GM12878 (cell line): ENCODE results near the gene BUD23. TPM values are rescaled to one million over a fixed set of nuclear protein-coding genes. Genes with fewer than 3 reads are reported as not detected.

Experiments
- ATAC-seq: fragments of 200-7000 bp; cut with Tn5 transposase; 3 replicates; pipeline ENCODE4 v1.9.1; 2020; ENCODE audit warnings: mild to moderate bottlenecking, moderate library complexity
- BruUV-seq: library from RNA; stranded (reverse); fragments of 400-500 nt; replicated peaks from 2 replicates; lab custom pipeline; 2021; lab: Mats Ljungman, UMichigan
- CTCF ChIA-PET: fragments of 300-600 bp; sonication (Branson Sonifier 250); formaldehyde crosslinking; extraction: SDS; loops from one replicate; lab custom pipeline; 2021; ENCODE audit warnings: inconsistent platforms; lab: Yijun Ruan, JAX
- POLR2A ChIA-PET: fragments of 350-600 bp; formaldehyde crosslinking; extraction: SDS; loops from one replicate; lab custom pipeline; 2021; ENCODE audit warnings: inconsistent platforms; lab: Charles Lee
- RAD21 ChIA-PET: fragments of 300-600 bp; sonication (Branson Sonifier 250); formaldehyde crosslinking; loops from one replicate; lab custom pipeline; 2023; ENCODE audit warnings: antibody characterized with exemption; ENCODE audit not compliant: unreplicated experiment; lab: Charles Lee
- SMC1A ChIA-PET: fragments of 300-600 bp; sonication (Branson Sonifier 250); formaldehyde crosslinking; loops from one replicate; lab custom pipeline; 2023; ENCODE audit not compliant: unreplicated experiment, uncharacterized antibody; lab: Charles Lee
- DNase-seq: peaks from one replicate; pipeline ENCODE4 v3.0.0-alpha.2; 2011; ENCODE audit warnings: low read depth, low spot score
- FAIRE-seq: peaks from 3 replicates; lab custom pipeline; 2011; peaks lifted over from hg19 to GRCh38; lab: Jason Lieb, UNC
- H2AFZ ChIP-seq: 2 replicates; pipeline ENCODE4 v1.6.0; 2011; ENCODE audit warnings: low read depth, low read length, control low read depth; ENCODE audit not compliant: control insufficient read depth
- H3K27ac ChIP-seq: 2 replicates; pipeline ENCODE4 v1.5.1; 2011; ENCODE audit warnings: control low read depth; ENCODE audit not compliant: control insufficient read depth, insufficient read depth
- H3K27me3 ChIP-seq, 2 experiments: replicated peaks in 1 of 2; 2 replicates each; pipeline versions ENCODE4 v1.6.0 to v1.6.1; 2011; ENCODE audit warnings: low read length in 1 of 2; ENCODE audit not compliant: control insufficient read depth in 2 of 2, insufficient read depth in 2 of 2
- H3K36me3 ChIP-seq, 2 experiments: 2 replicates each; pipeline ENCODE4 v1.5.1; 2011; ENCODE audit warnings: low read length in 1 of 2; ENCODE audit not compliant: control insufficient read depth in 2 of 2, insufficient read depth in 2 of 2
- H3K4me1 ChIP-seq: 2 replicates; pipeline ENCODE4 v1.6.1; 2011; ENCODE audit warnings: mild to moderate bottlenecking, low read length, moderate library complexity, mixed read lengths; ENCODE audit not compliant: control insufficient read depth, insufficient read depth
- H3K4me2 ChIP-seq: 2 replicates; pipeline ENCODE4 v1.6.0; 2011; ENCODE audit warnings: control low read depth; ENCODE audit not compliant: control insufficient read depth, insufficient read depth
- H3K4me3 ChIP-seq: fragments of 200-600 bp; sonication (generic); 2 replicates; pipeline ENCODE4 v1.5.1; 2016
- H3K79me2 ChIP-seq: 2 replicates; pipeline ENCODE4 v1.6.0; 2011; ENCODE audit warnings: low read length; ENCODE audit not compliant: control insufficient read depth, insufficient read depth
- H3K9ac ChIP-seq: 2 replicates; pipeline ENCODE4 v1.8.0; 2011; ENCODE audit warnings: low read length, control low read depth, mixed read lengths; ENCODE audit not compliant: control insufficient read depth, insufficient read depth
- H3K9me3 ChIP-seq: replicated peaks from 3 replicates; pipeline ENCODE4 v1.5.1; 2011; ENCODE audit warnings: mild to moderate bottlenecking, low read length; ENCODE audit not compliant: control insufficient read depth, insufficient read depth
- H4K20me1 ChIP-seq: 2 replicates; pipeline ENCODE4 v1.6.0; 2011; ENCODE audit not compliant: control insufficient read depth, insufficient read depth
- ETV6 ChIP-seq, 2 experiments: fragments of 450-650 bp in 1 of 2; IDR thresholded peaks in 1 of 2; conservative IDR thresholded peaks in 1 of 2; 2 replicates each; pipeline ENCODE4 v1.6.1; 2014; ENCODE audit warnings: antibody characterized with exemption in 1 of 2, borderline replicate concordance in 1 of 2, low read depth in 1 of 2, mild to moderate bottlenecking in 1 of 2, moderate library complexity in 1 of 2
- JUND ChIP-seq: IDR thresholded peaks from 2 replicates; pipeline ENCODE4 v1.6.1; 2012; ENCODE audit warnings: low read depth, mild to moderate bottlenecking, low read length, improper control_type of control experiment, moderate library complexity
- RB1 ChIP-seq: fragments of 450-650 bp; formaldehyde crosslinking; IDR thresholded peaks from 2 replicates; pipeline ENCODE4 v1.6.1; 2017; ENCODE audit warnings: mild to moderate bottlenecking, borderline replicate concordance
- ZNF207 ChIP-seq: fragments of 450-650 bp; IDR thresholded peaks from 2 replicates; pipeline ENCODE4 v1.6.1; 2014; ENCODE audit warnings: antibody characterized with exemption, mild to moderate bottlenecking, borderline replicate concordance
- WGBS: methylation state at CpG from one replicate; pipeline ENCODE4 v1.1.6; 2016; ENCODE audit warnings: low lambda C conversion rate; ENCODE audit not compliant: insufficient replicate concordance, insufficient coverage; ENCODE audit errors: missing lambda C conversion rate; 5-methylcytosine and 5-hydroxymethylcytosine counted together
- in situ Hi-C: fragments of 300-500 bp; cut with MboI; formaldehyde crosslinking; loops from 9 replicates; pipeline ENCODE4 v1.14.3; 2018; ENCODE audit warnings: mixed read lengths
- intact Hi-C: fragments of 100-400 bp; cut with micrococcal nuclease; formaldehyde crosslinking; loops from one replicate; pipeline ENCODE4 v1.14.2; 2022; ENCODE audit not compliant: unreplicated experiment
- polyA plus RNA-seq, 11 experiments: library from polyadenylated mRNA; depleted of rRNA in 4 of 11; unstranded in 6 of 11; stranded (reverse) in 5 of 11; fragments of >200 nt; fragmentation: Nextera tagmentation in 4 of 11; fragmentation: Illumina TruSeq in 1 of 11; extraction: Ambion mirVana in 4 of 11; extraction: Trizol in 1 of 11; gene quantifications; 1 replicate in 1 of 11; 2 replicates in 10 of 11; pipeline versions ENCODE4 v1.2.1 to v1.2.3, GENCODE V29; 2011 to 2016; ENCODE audit warnings: inconsistent platforms in 2 of 11, missing spikeins in 2 of 11, low read depth in 1 of 11
- total RNA-seq, 4 experiments: library from RNA; depleted of rRNA in 3 of 4; stranded (reverse); fragments of >200 nt in 3 of 4; fragmentation: Illumina TruSeq in 1 of 4; extraction: Trizol in 1 of 4; gene quantifications; 2 replicates each; pipeline versions ENCODE4 v1.2.1 to v1.2.3, GENCODE V29; 2013 to 2021
- TF ChIP-seq, protein P1 (sequence below): fragments of 450-650 bp; formaldehyde crosslinking; IDR thresholded peaks from 2 replicates; pipeline ENCODE4 v1.4.0; 2022; ENCODE audit warnings: mild to moderate bottlenecking, moderate library complexity
- TF ChIP-seq, protein P2 (sequence below): IDR thresholded peaks from 2 replicates; pipeline ENCODE4 v1.6.1; 2011; ENCODE audit warnings: mild to moderate bottlenecking, low read depth, low read length, moderate library complexity; ENCODE audit not compliant: insufficient replicate concordance

The BUD23 gene
- total and polyA plus RNA-seq, 10 of the 15 experiments (the other 5 are each of a cell fraction or from before 2014, with no cell fraction given), result 36.4 to 138 (median 99.5) TPM

DNA sequence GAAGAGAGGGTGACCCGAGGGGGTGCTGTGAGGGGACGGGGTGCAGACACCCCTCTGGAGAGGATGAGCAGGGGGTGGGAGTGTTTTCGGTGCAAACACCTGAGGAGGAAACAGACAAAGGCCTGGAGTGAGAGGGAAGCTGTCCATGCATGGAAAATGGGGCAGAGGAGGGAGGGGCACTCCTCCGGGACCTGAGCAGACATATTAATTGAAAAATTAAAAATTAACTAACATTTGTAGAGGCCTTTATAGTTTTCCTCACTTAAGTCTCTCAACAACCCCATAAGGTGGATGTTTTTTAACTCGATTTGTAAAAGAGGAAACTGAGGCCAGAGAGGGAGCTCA lies 14.5 kb upstream of the BUD23 start:
- no peak overlapping the region for H3K9ac ChIP-seq
- H3K27ac ChIP-seq, result no peak overlapping the region
- BruUV-seq, result no TSS peak
- peaks cover 0 to 6% of the 10 kb centered on the region in 2 experiments; a peak in 3 of 4 replicates for H3K27me3 ChIP-seq
- 32% methylated on average over 5 of the region's 5 CpGs for WGBS
- ChIA-PET POLR2A (interaction anchor here (0.5 kb wide), 1 partner anchor 10 kb away, joined by 6 read pairs; no protein-coding TSS in a partner anchor), SMC1A (no interaction called here), CTCF (interaction anchor here (0.9 to 1.9 kb wide), 3 partner anchors 34 to 61 kb away, joined by 3 to 12 read pairs (median 5); no protein-coding TSS in a partner anchor), RAD21 (interaction anchor here (1.7 kb wide), 1 partner anchor 62 kb away, joined by 6 read pairs; no protein-coding TSS in a partner anchor)
- no peak for TF ChIP-seq ETV6 (conservative IDR thresholded peaks at IDR 0.05 in 1 of 2, IDR thresholded peaks at IDR 0.05 in 1 of 2; ENCODE audit: borderline replicate concordance in 1 of 2, low read depth in 1 of 2)
- no peak for TF ChIP-seq JUND
- TF ChIP-seq, protein P1, sequence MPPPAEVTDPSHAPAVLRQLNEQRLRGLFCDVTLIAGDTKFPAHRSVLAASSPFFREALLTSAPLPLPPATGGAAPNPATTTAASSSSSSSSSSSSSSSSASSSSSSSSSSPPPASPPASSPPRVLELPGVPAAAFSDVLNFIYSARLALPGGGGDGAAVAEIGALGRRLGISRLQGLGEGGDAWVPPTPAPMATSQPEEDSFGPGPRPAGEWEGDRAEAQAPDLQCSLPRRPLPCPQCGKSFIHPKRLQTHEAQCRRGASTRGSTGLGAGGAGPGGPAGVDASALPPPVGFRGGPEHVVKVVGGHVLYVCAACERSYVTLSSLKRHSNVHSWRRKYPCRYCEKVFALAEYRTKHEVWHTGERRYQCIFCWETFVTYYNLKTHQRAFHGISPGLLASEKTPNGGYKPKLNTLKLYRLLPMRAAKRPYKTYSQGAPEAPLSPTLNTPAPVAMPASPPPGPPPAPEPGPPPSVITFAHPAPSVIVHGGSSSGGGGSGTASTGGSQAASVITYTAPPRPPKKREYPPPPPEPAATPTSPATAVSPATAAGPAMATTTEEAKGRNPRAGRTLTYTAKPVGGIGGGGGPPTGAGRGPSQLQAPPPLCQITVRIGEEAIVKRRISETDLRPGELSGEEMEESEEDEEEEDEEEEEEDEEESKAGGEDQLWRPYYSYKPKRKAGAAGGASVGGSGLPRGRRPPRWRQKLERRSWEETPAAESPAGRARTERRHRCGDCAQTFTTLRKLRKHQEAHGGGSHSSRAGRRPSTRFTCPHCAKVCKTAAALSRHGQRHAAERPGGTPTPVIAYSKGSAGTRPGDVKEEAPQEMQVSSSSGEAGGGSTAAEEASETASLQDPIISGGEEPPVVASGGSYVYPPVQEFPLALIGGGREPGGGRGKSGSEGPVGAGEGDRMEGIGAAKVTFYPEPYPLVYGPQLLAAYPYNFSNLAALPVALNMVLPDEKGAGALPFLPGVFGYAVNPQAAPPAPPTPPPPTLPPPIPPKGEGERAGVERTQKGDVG (CRISPR knock-in tag), result no peak
- no peak for TF ChIP-seq RB1
- TF ChIP-seq, protein P2, sequence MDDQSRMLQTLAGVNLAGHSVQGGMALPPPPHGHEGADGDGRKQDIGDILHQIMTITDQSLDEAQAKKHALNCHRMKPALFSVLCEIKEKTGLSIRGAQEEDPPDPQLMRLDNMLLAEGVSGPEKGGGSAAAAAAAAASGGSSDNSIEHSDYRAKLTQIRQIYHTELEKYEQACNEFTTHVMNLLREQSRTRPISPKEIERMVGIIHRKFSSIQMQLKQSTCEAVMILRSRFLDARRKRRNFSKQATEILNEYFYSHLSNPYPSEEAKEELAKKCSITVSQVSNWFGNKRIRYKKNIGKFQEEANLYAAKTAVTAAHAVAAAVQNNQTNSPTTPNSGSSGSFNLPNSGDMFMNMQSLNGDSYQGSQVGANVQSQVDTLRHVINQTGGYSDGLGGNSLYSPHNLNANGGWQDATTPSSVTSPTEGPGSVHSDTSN, result no peak
- no peak for TF ChIP-seq ZNF207
- no peaks in the 10 kb centered on the region for H3K79me2 ChIP-seq
- no peak for ATAC-seq
- intact Hi-C loops (loop anchor here (5.0 kb wide), 3 partner anchors 42 to 58 kb away; no protein-coding TSS in a partner anchor), in situ Hi-C loops (no loop called here)
- no peaks in the 10 kb centered on the region for H3K36me3 ChIP-seq
- H4K20me1 ChIP-seq, result no peaks in the 10 kb centered on the region
- no peaks in the 10 kb centered on the region for H3K9me3 ChIP-seq
- no peak overlapping the region for H3K4me3 ChIP-seq
- no peak for DNase-seq
- FAIRE-seq, result no peak
- H2AFZ ChIP-seq, result no peak overlapping the region
- no peaks in the 10 kb centered on the region for H3K4me1 ChIP-seq
- H3K4me2 ChIP-seq, result no peak overlapping the region
